SIG-M5 treated with dmso at 0.1 percent for 504 hours (cell line): Measurements from ENCODE around the gene GAS2L1.

Experiments used
- DNase-seq: peaks from one replicate; lab custom pipeline; 2025; ENCODE audit not compliant: unreplicated experiment; lab: John Stamatoyannopoulos, UW

GAS2L1 gene

GRCh38 chr22:29275167-29275566, 31.3 kb upstream of the GAS2L1 start:
- no peak for DNase-seq

- no peak for DNase-seq
Observed at GRCh38 chr22:29275819-29276565, 30.5 kb upstream of the GAS2L1 start.

- no peak for DNase-seq
Observed at GRCh38 chr22:29277927-29278326, 28.5 kb upstream of the GAS2L1 start.

- DNase-seq, result no peak
Observed at GRCh38 chr22:29284196-29284595, 22.3 kb upstream of the GAS2L1 start.

GRCh38 chr22:29288837-29289236, 17.6 kb upstream of the GAS2L1 start:
- no peak for DNase-seq

GRCh38 chr22:29290061-29290460, 16.4 kb upstream of the GAS2L1 start:
- DNase-seq, result no peak

- no peak for DNase-seq
Observed at GRCh38 chr22:29291215-29291614, 15.2 kb upstream of the GAS2L1 start.

- DNase-seq, result no peak
Observed at GRCh38 chr22:29292379-29292778, 14.1 kb upstream of the GAS2L1 start.

GRCh38 chr22:29298641-29299040, 7.8 kb upstream of the GAS2L1 start:
- DNase-seq, result no peak

- DNase-seq, result no peak
Observed at GRCh38 chr22:29299136-29299900, 7.1 kb upstream of the GAS2L1 start.

- DNase-seq, result no peak
Observed at GRCh38 chr22:29300467-29300806, 6.0 kb upstream of the GAS2L1 start.

GRCh38 chr22:29300807-29301601, 5.4 kb upstream of the GAS2L1 start:
- no peak for DNase-seq

- DNase-seq, result no peak
Observed at GRCh38 chr22:29301716-29302401, 4.6 kb upstream of the GAS2L1 start.

GRCh38 chr22:29302402-29302680, 4.1 kb upstream of the GAS2L1 start:
- no peak for DNase-seq

- no peak for DNase-seq
Observed at GRCh38 chr22:29302681-29303465, 3.6 kb upstream of the GAS2L1 start.

GRCh38 chr22:29305836-29306174, 645 bp upstream of the GAS2L1 start:
- DNase-seq, result no peak

GRCh38 chr22:29306835-29307595, 565 bp downstream of the GAS2L1 start:
- peak; percentile 25 for DNase-seq

GRCh38 chr22:29307596-29308147, 1.2 kb downstream of the GAS2L1 start:
- no peak for DNase-seq

GRCh38 chr22:29308148-29308790, 1.8 kb downstream of the GAS2L1 start:
- no peak for DNase-seq
